CD4-positive, alpha-beta T cell (primary cell): Measurements from ENCODE around the gene ARAP2. TPM values are rescaled to one million over a fixed set of nuclear protein-coding genes. Genes with fewer than 3 reads are reported as not detected.
A peak's percentile ranks its signal among the peaks of the same experiment; 100 is the strongest.

Source experiments
- ATAC-seq: fragments of 200-7000 bp; cut with Tn5 transposase; one replicate; pipeline ENCODE4 v1.10.0; 2022; ENCODE audit warnings: mild to moderate bottlenecking; ENCODE audit not compliant: poor library complexity
- CTCF ChIA-PET: fragments of 350-600 bp; sonication (Branson Sonifier 250); formaldehyde crosslinking; loops from one replicate; lab custom pipeline; 2021; ENCODE audit warnings: antibody characterized with exemption, inconsistent platforms; lab: Charles Lee
- POLR2A ChIA-PET: fragments of 350-600 bp; sonication (Branson Sonifier 250); formaldehyde crosslinking; loops from one replicate; lab custom pipeline; 2021; ENCODE audit warnings: antibody characterized with exemption, inconsistent platforms; lab: Charles Lee
- DNase-seq, 14 experiments: peaks; one replicate each; pipeline ENCODE4 v3.0.0-alpha.2; 2013 to 2020; ENCODE audit warnings: mixed read lengths in 2 of 14
- H3K27ac ChIP-seq, 2 donors: one replicate each; pipeline versions ENCODE4 v1.5.1 to v1.7.0; 2013; ENCODE audit warnings: low read length in 2 of 2, low read depth in 1 of 2, mild to moderate bottlenecking in 1 of 2
- H3K27me3 ChIP-seq, 2 experiments: 1 replicate in 1 of 2; 2 replicates in 1 of 2; pipeline versions ENCODE4 v1.6.1 to v1.7.0; 2013; ENCODE audit warnings: low read length in 2 of 2, control low read depth in 1 of 2, mild to moderate bottlenecking in 1 of 2, moderate library complexity in 1 of 2; ENCODE audit not compliant: insufficient read depth in 2 of 2, control insufficient read depth in 1 of 2
- H3K36me3 ChIP-seq: one replicate; pipeline ENCODE4 v1.6.1; 2013; ENCODE audit warnings: low read length, control low read depth; ENCODE audit not compliant: insufficient read depth
- H3K4me1 ChIP-seq: one replicate; pipeline ENCODE4 v1.6.1; 2013; ENCODE audit warnings: low read length, control low read depth; ENCODE audit not compliant: insufficient read depth
- H3K4me3 ChIP-seq: one replicate; pipeline ENCODE4 v1.5.1; 2013; ENCODE audit warnings: mild to moderate bottlenecking, low read length, moderate library complexity
- H3K9me3 ChIP-seq, 2 experiments: 1 replicate in 1 of 2; 2 replicates in 1 of 2; pipeline versions ENCODE4 v1.6.1 to v1.7.0; 2013; ENCODE audit warnings: low read length in 2 of 2, mild to moderate bottlenecking in 2 of 2, control low read depth in 1 of 2, moderate library complexity in 1 of 2; ENCODE audit not compliant: control insufficient read depth in 1 of 2, insufficient read depth in 1 of 2
- H3K27ac Mint-ChIP-seq: one replicate; pipeline ENCODE4 v1.8.0; 2020; ENCODE audit warnings: mixed read lengths
- H3K27me3 Mint-ChIP-seq: one replicate; pipeline ENCODE4 v1.8.0; 2021; ENCODE audit warnings: mixed read lengths
- H3K36me3 Mint-ChIP-seq: one replicate; pipeline ENCODE4 v1.8.0; 2021; ENCODE audit warnings: low read depth, mixed read lengths
- H3K4me1 Mint-ChIP-seq: one replicate; pipeline ENCODE4 v1.8.0; 2021; ENCODE audit warnings: low read depth, mixed read lengths
- H3K4me3 Mint-ChIP-seq: one replicate; pipeline ENCODE4 v1.8.0; 2020; ENCODE audit warnings: mild to moderate bottlenecking, mixed read lengths
- H3K9me3 Mint-ChIP-seq: one replicate; pipeline ENCODE4 v1.8.0; 2020; ENCODE audit warnings: mixed read lengths
- intact Hi-C, 2 experiments: fragments of 100-400 bp; cut with DNase I in 1 of 2; cut with micrococcal nuclease in 1 of 2; formaldehyde crosslinking; loops; one replicate each; pipeline versions ENCODE4 v1.15.1 to v1.9.0; 2023 to 2025; cut with DNase I, micrococcal nuclease
- total RNA-seq, 174 experiments: library from RNA in 2 of 174; stranded (reverse) in 2 of 174; gene quantifications; one replicate each; pipeline ENCODE4 v1.2.3 and lab custom pipeline; 2021 to 2026
- TF ChIP-seq, protein P1 (sequence below): fragments of 200-600 bp; IDR thresholded peaks from one replicate; pipeline ENCODE4 v1.8.0; 2022; ENCODE audit warnings: antibody characterized with exemption, mild to moderate bottlenecking

ARAP2 gene
- total RNA-seq, 2 experiments from 2014 or later, result 54.3 to 63.4 TPM

DNA sequence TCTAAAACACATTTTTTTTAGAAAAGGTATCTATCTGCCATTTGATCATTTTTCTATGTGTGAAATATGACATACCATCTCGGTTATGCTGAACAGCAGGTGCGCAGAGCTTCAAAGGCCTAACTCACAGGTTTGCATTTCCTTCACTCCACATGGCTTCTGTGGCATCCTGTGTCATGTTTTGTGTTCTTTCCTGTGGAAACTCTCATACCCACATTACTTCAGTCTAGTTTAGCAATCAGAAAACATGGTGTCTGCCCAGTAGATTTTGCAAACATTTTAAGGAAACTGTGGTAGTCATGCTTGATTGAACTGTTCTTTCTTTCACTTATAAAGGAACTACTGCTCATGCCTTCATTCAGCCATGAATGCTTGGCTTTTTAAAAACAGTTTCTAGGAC is 11.3 kb upstream of the ARAP2 start:
- Mint-ChIP-seq H3K4me3 (peak overlapping the region; percentile 56), H3K27ac (peak overlapping the region; percentile 50), H3K36me3 (no peaks in the 10 kb centered on the region), H3K4me1 (peaks cover 36% of the 10 kb centered on the region), H3K27me3 (no peaks in the 10 kb centered on the region), H3K9me3 (no peaks in the 10 kb centered on the region)
- peaks cover 15% of the 10 kb centered on the region for H3K4me1 ChIP-seq
- POLR2A ChIA-PET, result interaction anchor here (1.1 to 8.2 kb wide), 3 partner anchors 12 to 31 kb away, joined by 3 to 149 read pairs (median 5); partner anchors contain the start of gene ARAP2
- peak overlapping the region in 1 of 2 donors; percentile 46 for H3K27ac ChIP-seq
- DNase-seq, result peak; percentile 26 to 94 (median 48)
- H3K9me3 ChIP-seq, result peaks cover 0 to under 1% of the 10 kb centered on the region in 2 experiments
- no peaks in the 10 kb centered on the region for H3K27me3 ChIP-seq
- intact Hi-C loops, result loop anchor here in 1 of 2 experiments (1.0 to 5.0 kb wide), 4 partner anchors 11 to 132 kb away; partner anchors contain the start of gene ARAP2
- TF ChIP-seq, protein P1, sequence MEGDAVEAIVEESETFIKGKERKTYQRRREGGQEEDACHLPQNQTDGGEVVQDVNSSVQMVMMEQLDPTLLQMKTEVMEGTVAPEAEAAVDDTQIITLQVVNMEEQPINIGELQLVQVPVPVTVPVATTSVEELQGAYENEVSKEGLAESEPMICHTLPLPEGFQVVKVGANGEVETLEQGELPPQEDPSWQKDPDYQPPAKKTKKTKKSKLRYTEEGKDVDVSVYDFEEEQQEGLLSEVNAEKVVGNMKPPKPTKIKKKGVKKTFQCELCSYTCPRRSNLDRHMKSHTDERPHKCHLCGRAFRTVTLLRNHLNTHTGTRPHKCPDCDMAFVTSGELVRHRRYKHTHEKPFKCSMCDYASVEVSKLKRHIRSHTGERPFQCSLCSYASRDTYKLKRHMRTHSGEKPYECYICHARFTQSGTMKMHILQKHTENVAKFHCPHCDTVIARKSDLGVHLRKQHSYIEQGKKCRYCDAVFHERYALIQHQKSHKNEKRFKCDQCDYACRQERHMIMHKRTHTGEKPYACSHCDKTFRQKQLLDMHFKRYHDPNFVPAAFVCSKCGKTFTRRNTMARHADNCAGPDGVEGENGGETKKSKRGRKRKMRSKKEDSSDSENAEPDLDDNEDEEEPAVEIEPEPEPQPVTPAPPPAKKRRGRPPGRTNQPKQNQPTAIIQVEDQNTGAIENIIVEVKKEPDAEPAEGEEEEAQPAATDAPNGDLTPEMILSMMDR, result no peak
- peak; percentile 97 for ATAC-seq
- CTCF ChIA-PET, result interaction anchor here (1.3 to 2.0 kb wide), 3 partner anchors 11 to 31 kb away, joined by 3 to 13 read pairs (median 4); partner anchors contain the start of gene ARAP2
- no peak overlapping the region for H3K4me3 ChIP-seq
- H3K36me3 ChIP-seq, result no peaks in the 10 kb centered on the region

DNA sequence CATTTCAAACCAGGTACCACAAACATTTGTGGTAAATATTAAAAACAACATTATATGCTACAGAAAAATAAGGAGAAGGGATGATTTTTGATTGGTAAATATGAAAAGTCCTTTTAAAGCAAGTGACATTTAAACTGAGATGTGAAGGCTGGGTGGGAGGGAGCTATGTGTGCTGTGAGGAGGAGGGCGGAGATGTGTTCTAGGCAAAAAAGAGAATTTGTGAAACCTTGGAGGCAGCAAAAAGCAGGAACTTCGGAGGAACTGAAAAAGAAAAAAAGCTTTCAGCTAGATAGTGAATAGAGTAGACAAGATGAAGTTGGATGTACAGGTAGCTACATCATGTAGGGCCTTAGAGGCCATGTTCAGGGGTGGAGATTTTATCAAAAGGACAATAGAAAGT is 10.1 kb upstream of the ARAP2 start:
- Histone ChIP-seq H3K36me3 (no peaks in the 10 kb centered on the region), H3K4me3 (no peak overlapping the region), H3K4me1 (peaks cover 15% of the 10 kb centered on the region), H3K27me3 (no peaks in the 10 kb centered on the region), H3K9me3 (no peaks in the 10 kb centered on the region), H3K27ac (no peak overlapping the region)
- CTCF ChIA-PET, result interaction anchor here (1.1 to 2.0 kb wide), 3 partner anchors 10 to 31 kb away, joined by 3 to 13 read pairs (median 4); partner anchors contain the start of gene ARAP2
- Mint-ChIP-seq H3K9me3 (no peaks in the 10 kb centered on the region), H3K27ac (peak overlapping the region; percentile 37), H3K4me1 (peaks cover 36% of the 10 kb centered on the region), H3K27me3 (no peaks in the 10 kb centered on the region), H3K36me3 (no peaks in the 10 kb centered on the region), H3K4me3 (no peak overlapping the region)
- no peak for ATAC-seq
- POLR2A ChIA-PET, result interaction anchor here (1.1 to 8.2 kb wide), 3 partner anchors 11 to 32 kb away, joined by 3 to 149 read pairs (median 5); partner anchors contain the start of gene ARAP2
- intact Hi-C loops, result loop anchor here in 1 of 2 experiments (5.0 kb wide), 1 partner anchor 42 kb away; no protein-coding TSS in a partner anchor
- DNase-seq, result no peak
- TF ChIP-seq, protein P1, result no peak

DNA sequence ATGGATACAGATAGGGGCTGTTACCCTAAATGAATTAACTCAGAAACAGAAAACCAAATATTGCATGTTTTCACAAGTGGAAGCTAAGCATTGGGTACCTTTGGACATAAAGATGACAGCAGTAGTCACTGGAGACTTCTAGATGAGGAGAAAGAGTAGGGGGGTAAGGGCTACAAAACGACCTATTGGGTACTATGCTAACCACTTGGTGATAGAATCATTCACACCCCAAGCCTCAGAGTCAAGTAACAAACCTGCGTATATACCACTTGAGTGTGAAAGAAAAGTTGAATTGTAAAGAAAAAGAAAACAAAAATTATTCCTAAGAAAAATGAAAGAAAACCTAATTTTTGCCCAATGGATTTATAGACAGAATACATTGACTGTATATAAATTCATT is 7.7 kb upstream of the ARAP2 start:
- intact Hi-C loops, result loop anchor here in 1 of 2 experiments (5.0 kb wide), 1 partner anchor 40 kb away; no protein-coding TSS in a partner anchor
- ChIA-PET POLR2A (interaction anchor here (1.6 to 8.2 kb wide), 2 partner anchors 9 to 34 kb away, joined by 4 to 149 read pairs; partner anchors contain the start of gene ARAP2), CTCF (interaction anchor here (1.3 to 2.0 kb wide), 2 partner anchors 34 to 83 kb away, joined by 3 to 6 read pairs; no protein-coding TSS in a partner anchor)
- no peaks in the 10 kb centered on the region for H3K27me3 ChIP-seq
- no peaks in the 10 kb centered on the region for H3K36me3 ChIP-seq
- H3K4me3 Mint-ChIP-seq, result no peak overlapping the region
- no peak overlapping the region for H3K27ac ChIP-seq
- no peak overlapping the region for H3K27ac Mint-ChIP-seq
- no peak for ATAC-seq
- H3K9me3 ChIP-seq, result no peaks in the 10 kb centered on the region
- H3K4me1 ChIP-seq, result peaks cover 15% of the 10 kb centered on the region
- TF ChIP-seq, protein P1, result no peak
- no peaks in the 10 kb centered on the region for H3K27me3 Mint-ChIP-seq
- H3K9me3 Mint-ChIP-seq, result no peaks in the 10 kb centered on the region
- H3K36me3 Mint-ChIP-seq, result no peaks in the 10 kb centered on the region
- DNase-seq, result peak in 1 of 14 experiments; percentile 38
- no peak overlapping the region for H3K4me3 ChIP-seq
- peaks cover 36% of the 10 kb centered on the region for H3K4me1 Mint-ChIP-seq
